ENCODE measurements around the gene GGT5. TPM values are rescaled to one million over a fixed set of nuclear protein-coding genes. Genes with fewer than 3 reads are reported as not detected.
"Not testable (repeated sequence)": the region's sequence is repeated elsewhere in the genome, so short reads cannot be mapped to it uniquely, and the experiment has no call there.

Gene GGT5
- not detected for polyA plus RNA-seq

- H3K27ac Mint-ChIP-seq = peak within 1 kb of the TSS in 3 of 6 donors; percentile 40 to 52 (median 43)
- not testable (repeated sequence) for H3K36me3 Mint-ChIP-seq; H3K27me3 Mint-ChIP-seq (ENCODE audit: low read depth in 3 of 3); DNase-seq; H3K9me3 Mint-ChIP-seq
- peaks cover 25 to 28% of the 10 kb centered on the region in 2 donors for H3K4me1 Mint-ChIP-seq
- peak within 1 kb of the TSS in 4 of 5 donors; percentile 7 to 32 (median 22) for H3K4me3 Mint-ChIP-seq
Measured at GRCh38 chr22:24245030-24245431, at the start of gene GGT5. GGT5 (minus strand) TSS chr22:24245082; CDS start chr22:24244725, 357 bp downstream.

- Mint-ChIP-seq H3K4me1 (peaks cover 20 to 52% of the 10 kb centered on the region in 2 donors), H3K27ac (peak overlapping the region in 1 of 6 donors; percentile 10)
- DNase-seq; H3K36me3 Mint-ChIP-seq; H3K4me3 Mint-ChIP-seq; H3K27me3 Mint-ChIP-seq (ENCODE audit: low read depth in 3 of 3); H3K9me3 Mint-ChIP-seq: not testable (repeated sequence)
Measured at GRCh38 chr22:24292202-24292830, 47.4 kb upstream of the GGT5 start.

- DNase-seq = no peak
- H3K36me3 Mint-ChIP-seq = no peaks in the 10 kb centered on the region
- no peak overlapping the region for H3K4me3 Mint-ChIP-seq
- H3K27me3 Mint-ChIP-seq (ENCODE audit: low read depth in 3 of 3) = peaks cover 0 to 2% (median 0%) of the 10 kb centered on the region in 3 donors
- H3K4me1 Mint-ChIP-seq = peaks cover 20 to 57% of the 10 kb centered on the region in 2 donors
- peak overlapping the region in 1 of 6 donors; percentile 10 for H3K27ac Mint-ChIP-seq
- no peaks in the 10 kb centered on the region for H3K9me3 Mint-ChIP-seq
Measured at GRCh38 chr22:24291515-24292201, 46.8 kb upstream of the GGT5 start.

- Mint-ChIP-seq H3K4me3 (no peak overlapping the region), H3K27me3 (ENCODE audit: low read depth in 3 of 3) (peaks cover 0 to 2% (median 0%) of the 10 kb centered on the region in 3 donors), H3K27ac (peak overlapping the region in 2 of 6 donors; percentile 14 to 23), H3K4me1 (peaks cover 24 to 60% of the 10 kb centered on the region in 2 donors), H3K9me3 (no peaks in the 10 kb centered on the region), H3K36me3 (no peaks in the 10 kb centered on the region)
- no peak for DNase-seq
Measured at GRCh38 chr22:24290459-24290858, 45.6 kb upstream of the GGT5 start.

- no peaks in the 10 kb centered on the region for H3K9me3 Mint-ChIP-seq
- DNase-seq = no peak
- H3K27ac Mint-ChIP-seq = peak overlapping the region in 1 of 6 donors; percentile 14
- H3K36me3 Mint-ChIP-seq = no peaks in the 10 kb centered on the region
- H3K4me1 Mint-ChIP-seq = peaks cover 30 to 66% of the 10 kb centered on the region in 2 donors
- H3K4me3 Mint-ChIP-seq = no peak overlapping the region
- peaks cover 0 to 2% (median 0%) of the 10 kb centered on the region in 3 donors for H3K27me3 Mint-ChIP-seq (ENCODE audit: low read depth in 3 of 3)
Measured at GRCh38 chr22:24289741-24290163, 44.9 kb upstream of the GGT5 start.

- no peak overlapping the region for H3K4me3 Mint-ChIP-seq
- DNase-seq = no peak
Measured at GRCh38 chr22:24289114-24289513, 44.2 kb upstream of the GGT5 start.

GRCh38 chr22:24287801-24288200 is 42.9 kb upstream of the GGT5 start:
- not testable (repeated sequence) for H3K27me3 Mint-ChIP-seq (ENCODE audit: low read depth in 3 of 3); H3K9me3 Mint-ChIP-seq; H3K36me3 Mint-ChIP-seq; H3K27ac Mint-ChIP-seq; H3K4me3 Mint-ChIP-seq; DNase-seq
- peaks cover 38 to 82% of the 10 kb centered on the region in 2 donors for H3K4me1 Mint-ChIP-seq

More at GRCh38 chr22:24289114-24289513, 44.2 kb upstream of the GGT5 start:
- Mint-ChIP-seq H3K27ac (no peak overlapping the region), H3K27me3 (ENCODE audit: low read depth in 3 of 3) (peaks cover 0 to 2% (median 0%) of the 10 kb centered on the region in 3 donors), H3K9me3 (no peaks in the 10 kb centered on the region), H3K36me3 (no peaks in the 10 kb centered on the region), H3K4me1 (peaks cover 33 to 72% of the 10 kb centered on the region in 2 donors)

GRCh38 chr22:24287212-24287611 is 42.3 kb upstream of the GGT5 start:
- DNase-seq; H3K36me3 Mint-ChIP-seq; H3K27ac Mint-ChIP-seq; H3K9me3 Mint-ChIP-seq; H3K27me3 Mint-ChIP-seq (ENCODE audit: low read depth in 3 of 3); H3K4me3 Mint-ChIP-seq: not testable (repeated sequence)
- peaks cover 41 to 85% of the 10 kb centered on the region in 2 donors for H3K4me1 Mint-ChIP-seq

GRCh38 chr22:24285245-24285644 is 40.4 kb upstream of the GGT5 start:
- no peak for DNase-seq
- Mint-ChIP-seq H3K4me3 (peak overlapping the region in 1 of 5 donors; percentile 5), H3K27me3 (ENCODE audit: low read depth in 3 of 3) (peaks cover 0 to 2% (median 0%) of the 10 kb centered on the region in 3 donors), H3K4me1 (peaks cover 49 to 83% of the 10 kb centered on the region in 2 donors), H3K9me3 (no peaks in the 10 kb centered on the region), H3K36me3 (no peaks in the 10 kb centered on the region), H3K27ac (peak overlapping the region in 2 of 6 donors; percentile 15 to 19)

GRCh38 chr22:24284747-24285203 is 39.9 kb upstream of the GGT5 start:
- no peak for DNase-seq
- no peaks in the 10 kb centered on the region for H3K9me3 Mint-ChIP-seq
- peak overlapping the region in 4 of 6 donors; percentile 2 to 31 (median 12) for H3K27ac Mint-ChIP-seq
- peaks cover 0 to 2% (median 0%) of the 10 kb centered on the region in 3 donors for H3K27me3 Mint-ChIP-seq (ENCODE audit: low read depth in 3 of 3)
- H3K4me3 Mint-ChIP-seq = peak overlapping the region in 1 of 5 donors; percentile 30
- peaks cover 46 to 82% of the 10 kb centered on the region in 2 donors for H3K4me1 Mint-ChIP-seq
- H3K36me3 Mint-ChIP-seq = no peaks in the 10 kb centered on the region

- no peaks in the 10 kb centered on the region for H3K36me3 Mint-ChIP-seq
- no peak overlapping the region for H3K4me3 Mint-ChIP-seq
- peaks cover 48 to 77% of the 10 kb centered on the region in 2 donors for H3K4me1 Mint-ChIP-seq
- peaks cover 0 to 2% (median 0%) of the 10 kb centered on the region in 3 donors for H3K27me3 Mint-ChIP-seq (ENCODE audit: low read depth in 3 of 3)
- H3K27ac Mint-ChIP-seq = peak overlapping the region in 1 of 6 donors; percentile 30
- H3K9me3 Mint-ChIP-seq = no peaks in the 10 kb centered on the region
- no peak for DNase-seq
Measured at GRCh38 chr22:24282401-24282800, 37.5 kb upstream of the GGT5 start.

GRCh38 chr22:24280363-24280762 is 35.5 kb upstream of the GGT5 start:
- not testable (repeated sequence) for DNase-seq; H3K27me3 Mint-ChIP-seq (ENCODE audit: low read depth in 3 of 3); H3K36me3 Mint-ChIP-seq; H3K4me3 Mint-ChIP-seq; H3K9me3 Mint-ChIP-seq; H3K27ac Mint-ChIP-seq
- H3K4me1 Mint-ChIP-seq = peaks cover 43 to 77% of the 10 kb centered on the region in 2 donors

GRCh38 chr22:24274696-24275405 is 30.0 kb upstream of the GGT5 start:
- not testable (repeated sequence) for H3K9me3 Mint-ChIP-seq; H3K36me3 Mint-ChIP-seq; DNase-seq; H3K27me3 Mint-ChIP-seq (ENCODE audit: low read depth in 3 of 3)
- Mint-ChIP-seq H3K27ac (peak overlapping the region; percentile 64 to 92 (median 86)), H3K4me1 (peaks cover 30 to 67% of the 10 kb centered on the region in 2 donors), H3K4me3 (peak overlapping the region in 3 of 5 donors; percentile 27 to 54 (median 48))

- H3K27me3 Mint-ChIP-seq (ENCODE audit: low read depth in 3 of 3); H3K36me3 Mint-ChIP-seq; H3K27ac Mint-ChIP-seq; H3K9me3 Mint-ChIP-seq; DNase-seq: not testable (repeated sequence)
- Mint-ChIP-seq H3K4me1 (peaks cover 26 to 60% of the 10 kb centered on the region in 2 donors), H3K4me3 (peak overlapping the region in 1 of 5 donors; percentile 8)
Measured at GRCh38 chr22:24273906-24274305, 29.0 kb upstream of the GGT5 start.
